ENCODE measurements around the gene OR1A2.

DNA sequence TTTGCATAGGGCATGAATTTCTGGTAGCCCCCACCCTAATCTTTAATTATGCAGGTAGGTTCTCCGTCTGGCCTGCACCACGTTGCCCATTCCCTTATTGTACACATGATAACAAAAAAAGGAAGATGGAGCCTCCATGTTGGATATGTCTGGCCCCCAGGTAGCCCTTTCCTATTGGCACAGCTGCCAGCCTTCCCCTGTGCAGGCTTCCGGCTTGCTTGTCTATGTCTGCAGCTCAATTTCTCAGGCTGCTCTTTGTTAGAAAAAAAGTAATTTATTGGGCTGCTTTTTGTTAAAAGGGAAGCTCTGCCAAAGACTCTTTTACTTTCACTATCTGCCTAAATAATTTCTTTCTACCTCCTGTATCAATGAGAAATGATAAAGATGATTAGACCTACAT, 15.7 kb downstream of the OR1A2 start:
- TF ChIP-seq, protein P1, sequence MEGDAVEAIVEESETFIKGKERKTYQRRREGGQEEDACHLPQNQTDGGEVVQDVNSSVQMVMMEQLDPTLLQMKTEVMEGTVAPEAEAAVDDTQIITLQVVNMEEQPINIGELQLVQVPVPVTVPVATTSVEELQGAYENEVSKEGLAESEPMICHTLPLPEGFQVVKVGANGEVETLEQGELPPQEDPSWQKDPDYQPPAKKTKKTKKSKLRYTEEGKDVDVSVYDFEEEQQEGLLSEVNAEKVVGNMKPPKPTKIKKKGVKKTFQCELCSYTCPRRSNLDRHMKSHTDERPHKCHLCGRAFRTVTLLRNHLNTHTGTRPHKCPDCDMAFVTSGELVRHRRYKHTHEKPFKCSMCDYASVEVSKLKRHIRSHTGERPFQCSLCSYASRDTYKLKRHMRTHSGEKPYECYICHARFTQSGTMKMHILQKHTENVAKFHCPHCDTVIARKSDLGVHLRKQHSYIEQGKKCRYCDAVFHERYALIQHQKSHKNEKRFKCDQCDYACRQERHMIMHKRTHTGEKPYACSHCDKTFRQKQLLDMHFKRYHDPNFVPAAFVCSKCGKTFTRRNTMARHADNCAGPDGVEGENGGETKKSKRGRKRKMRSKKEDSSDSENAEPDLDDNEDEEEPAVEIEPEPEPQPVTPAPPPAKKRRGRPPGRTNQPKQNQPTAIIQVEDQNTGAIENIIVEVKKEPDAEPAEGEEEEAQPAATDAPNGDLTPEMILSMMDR (IDR thresholded peaks at IDR 0.05), result no peak
- no peak for TF ChIP-seq EP300 (IDR thresholded peaks at IDR 0.05)
